Nephron (organoid): ENCODE results near the gene PRKAG2.
"Not testable (repeated sequence)": the region's sequence is repeated elsewhere in the genome, so short reads cannot be mapped to it uniquely, and the experiment has no call there.

Source experiments
- H3K27ac Mint-ChIP-seq, 3 experiments: 2 replicates each; pipeline ENCODE4 v1.8.0; 2020; ENCODE audit warnings: mixed read lengths in 3 of 3, mild to moderate bottlenecking in 2 of 3, moderate library complexity in 1 of 3
- H3K27me3 Mint-ChIP-seq: 2 replicates; pipeline ENCODE4 v1.8.0; 2021; ENCODE audit warnings: low read depth, mild to moderate bottlenecking, moderate library complexity, mixed read lengths
- H3K36me3 Mint-ChIP-seq: 2 replicates; pipeline ENCODE4 v1.8.0; 2020; ENCODE audit warnings: low read depth, mixed read lengths
- H3K4me1 Mint-ChIP-seq: 2 replicates; pipeline ENCODE4 v1.8.0; 2020; ENCODE audit warnings: mixed read lengths
- H3K4me3 Mint-ChIP-seq, 3 experiments: 2 replicates each; pipeline ENCODE4 v1.8.0; 2020; ENCODE audit warnings: mild to moderate bottlenecking in 3 of 3, mixed read lengths in 3 of 3, moderate library complexity in 2 of 3
- H3K9me3 Mint-ChIP-seq: 2 replicates; pipeline ENCODE4 v1.8.0; 2020; ENCODE audit warnings: mixed read lengths
- TF ChIP-seq, protein P1 (sequence below), 3 experiments: fragments of 200-600 bp; sonication (generic); IDR thresholded peaks; one replicate each; pipeline ENCODE4 v1.5.0; 2021; ENCODE audit warnings: antibody characterized with exemption in 3 of 3; ENCODE audit not compliant: unreplicated experiment in 3 of 3

The PRKAG2 gene

DNA sequence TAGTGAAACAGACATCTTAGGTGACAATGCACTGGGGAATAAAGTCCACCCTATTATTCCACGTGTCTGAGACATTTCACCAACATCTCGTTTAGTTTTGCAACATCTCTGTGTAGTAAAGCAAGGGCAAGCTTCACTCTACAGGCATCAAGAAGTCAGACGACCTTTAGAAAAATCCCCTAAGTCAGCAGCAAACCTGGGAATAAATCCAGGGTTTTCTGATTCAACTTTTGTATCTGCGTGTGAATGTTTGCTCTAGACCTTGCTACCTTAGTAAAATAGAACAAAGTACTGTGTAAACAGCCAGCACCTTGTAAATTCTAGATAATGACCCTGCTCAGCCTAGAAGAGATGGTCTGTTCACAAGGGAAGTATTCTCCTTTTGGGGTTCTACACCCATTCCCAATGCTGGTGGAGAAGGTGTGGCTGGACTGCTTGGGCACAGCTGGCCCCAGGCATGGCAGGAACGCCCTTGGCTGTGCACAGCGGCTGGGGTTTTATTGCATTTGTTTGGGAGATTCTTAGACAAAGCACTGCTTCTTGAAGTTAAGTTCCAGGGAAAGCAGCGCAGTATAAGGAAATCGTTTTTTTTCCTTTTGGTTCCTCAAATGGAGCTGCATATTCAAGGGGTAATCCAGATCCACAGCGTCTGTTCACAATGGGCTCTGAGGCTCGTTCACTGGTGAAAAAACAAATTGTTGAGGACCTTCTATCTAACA is 41.0 kb upstream of the PRKAG2 start:
- no peaks in the 10 kb centered on the region for H3K4me1 Mint-ChIP-seq
- H3K9me3 Mint-ChIP-seq: peaks cover 23% of the 10 kb centered on the region
- TF ChIP-seq, protein P1, sequence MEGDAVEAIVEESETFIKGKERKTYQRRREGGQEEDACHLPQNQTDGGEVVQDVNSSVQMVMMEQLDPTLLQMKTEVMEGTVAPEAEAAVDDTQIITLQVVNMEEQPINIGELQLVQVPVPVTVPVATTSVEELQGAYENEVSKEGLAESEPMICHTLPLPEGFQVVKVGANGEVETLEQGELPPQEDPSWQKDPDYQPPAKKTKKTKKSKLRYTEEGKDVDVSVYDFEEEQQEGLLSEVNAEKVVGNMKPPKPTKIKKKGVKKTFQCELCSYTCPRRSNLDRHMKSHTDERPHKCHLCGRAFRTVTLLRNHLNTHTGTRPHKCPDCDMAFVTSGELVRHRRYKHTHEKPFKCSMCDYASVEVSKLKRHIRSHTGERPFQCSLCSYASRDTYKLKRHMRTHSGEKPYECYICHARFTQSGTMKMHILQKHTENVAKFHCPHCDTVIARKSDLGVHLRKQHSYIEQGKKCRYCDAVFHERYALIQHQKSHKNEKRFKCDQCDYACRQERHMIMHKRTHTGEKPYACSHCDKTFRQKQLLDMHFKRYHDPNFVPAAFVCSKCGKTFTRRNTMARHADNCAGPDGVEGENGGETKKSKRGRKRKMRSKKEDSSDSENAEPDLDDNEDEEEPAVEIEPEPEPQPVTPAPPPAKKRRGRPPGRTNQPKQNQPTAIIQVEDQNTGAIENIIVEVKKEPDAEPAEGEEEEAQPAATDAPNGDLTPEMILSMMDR (IDR thresholded peaks at IDR 0.05; ENCODE audit: unreplicated experiment in 3 of 3): no peak
- peaks cover 12% of the 10 kb centered on the region for H3K27me3 Mint-ChIP-seq
- no peaks in the 10 kb centered on the region for H3K36me3 Mint-ChIP-seq
- H3K27ac Mint-ChIP-seq: no peak overlapping the region
- H3K4me3 Mint-ChIP-seq: no peak overlapping the region

DNA sequence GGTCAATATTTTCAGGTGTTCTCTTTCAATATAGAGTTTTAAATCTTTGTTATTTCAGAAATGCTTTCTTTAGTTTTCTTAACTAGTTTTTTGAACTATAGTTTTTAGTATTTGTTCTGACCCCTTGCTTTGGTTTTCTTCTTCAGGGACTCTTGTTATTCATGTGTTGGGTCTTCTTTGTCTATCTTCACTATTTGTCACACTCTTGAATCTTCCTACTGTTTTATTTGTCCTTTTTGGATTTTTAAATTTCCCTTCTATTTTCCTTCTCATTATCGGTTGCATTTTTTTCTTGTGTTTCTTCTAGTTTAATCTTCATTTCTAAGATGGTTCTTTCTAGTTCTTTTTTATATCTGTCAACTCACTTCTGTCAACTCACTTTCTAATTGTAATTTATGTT is 37.1 kb upstream of the PRKAG2 start:
- Mint-ChIP-seq H3K27me3 (peaks cover 8% of the 10 kb centered on the region), H3K4me1 (no peaks in the 10 kb centered on the region), H3K4me3 (no peak overlapping the region), H3K9me3 (peaks cover 26% of the 10 kb centered on the region), H3K36me3 (no peaks in the 10 kb centered on the region), H3K27ac (no peak overlapping the region)
- TF ChIP-seq, protein P1 (IDR thresholded peaks at IDR 0.05; ENCODE audit: unreplicated experiment in 3 of 3): no peak

DNA sequence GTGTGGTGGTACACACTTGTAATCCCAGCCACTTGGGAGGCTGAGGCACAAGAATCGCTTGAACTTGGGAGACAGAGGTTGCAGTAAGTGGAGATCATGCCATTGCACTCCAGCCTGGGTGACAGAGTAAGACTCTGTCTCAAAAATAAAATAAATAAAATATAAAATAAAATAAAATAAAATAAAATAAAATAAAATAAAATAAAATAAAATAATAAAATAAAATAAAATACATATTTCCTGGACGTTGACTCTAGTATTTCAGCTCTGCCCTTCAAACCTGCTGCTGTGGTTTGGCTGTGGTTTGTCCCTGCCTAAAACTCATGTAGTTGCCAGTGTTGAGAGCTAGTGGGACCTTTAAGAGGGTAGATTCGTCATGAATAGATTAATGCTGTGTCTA is 33.7 kb upstream of the PRKAG2 start:
- peaks cover 22% of the 10 kb centered on the region for H3K9me3 Mint-ChIP-seq
- not testable (repeated sequence) for H3K4me1 Mint-ChIP-seq, H3K4me3 Mint-ChIP-seq, H3K27ac Mint-ChIP-seq, H3K36me3 Mint-ChIP-seq
- peaks cover 21% of the 10 kb centered on the region for H3K27me3 Mint-ChIP-seq

DNA sequence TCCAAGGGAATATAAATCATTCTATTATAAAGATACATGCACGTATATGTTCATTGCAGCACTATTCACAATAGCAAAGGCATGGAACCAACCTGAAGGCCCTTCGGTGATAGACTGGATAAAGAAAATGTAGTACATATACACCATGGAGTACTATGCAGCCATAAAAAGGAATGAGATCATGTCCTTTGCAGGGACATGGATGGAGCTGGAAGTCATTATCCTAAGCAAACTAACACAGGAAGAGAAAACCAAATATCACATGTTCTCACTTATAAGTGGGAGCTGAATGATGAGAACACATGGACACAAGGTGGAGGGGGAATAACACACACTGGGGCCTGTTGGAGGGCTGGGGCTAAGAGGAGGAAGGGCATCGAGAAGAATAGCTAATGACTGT is 30.2 kb upstream of the PRKAG2 start:
- not testable (repeated sequence) for H3K27ac Mint-ChIP-seq, H3K4me3 Mint-ChIP-seq, H3K9me3 Mint-ChIP-seq, H3K36me3 Mint-ChIP-seq
- Mint-ChIP-seq H3K4me1 (peaks cover 22% of the 10 kb centered on the region), H3K27me3 (peaks cover 29% of the 10 kb centered on the region)

DNA sequence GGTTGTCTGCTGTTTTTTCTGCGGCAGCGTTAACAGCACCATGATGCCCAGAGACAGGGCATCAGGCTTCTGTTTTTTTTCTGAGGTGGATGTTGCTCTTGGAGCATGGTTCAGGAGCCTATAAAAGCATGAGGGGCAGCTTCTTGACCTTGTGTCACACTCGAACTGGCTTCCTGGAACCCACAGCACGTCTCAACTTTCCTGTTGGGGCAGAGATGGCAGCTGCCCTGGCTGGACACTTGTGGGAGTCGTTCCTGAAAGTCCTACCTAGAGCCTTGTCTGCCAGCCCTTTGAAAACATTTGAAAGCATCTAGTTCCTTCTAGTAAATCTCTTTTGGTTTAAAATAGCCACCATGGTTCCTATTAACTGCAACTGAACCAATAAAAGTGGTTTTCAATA is 28.9 kb upstream of the PRKAG2 start:
- no peak overlapping the region for H3K4me3 Mint-ChIP-seq
- H3K9me3 Mint-ChIP-seq: peaks cover 4% of the 10 kb centered on the region
- H3K27ac Mint-ChIP-seq: no peak overlapping the region
- TF ChIP-seq, protein P1 (IDR thresholded peaks at IDR 0.05; ENCODE audit: unreplicated experiment in 3 of 3): no peak
- peaks cover 29% of the 10 kb centered on the region for H3K27me3 Mint-ChIP-seq
- peaks cover 32% of the 10 kb centered on the region for H3K4me1 Mint-ChIP-seq
- H3K36me3 Mint-ChIP-seq: peaks cover 4% of the 10 kb centered on the region

DNA sequence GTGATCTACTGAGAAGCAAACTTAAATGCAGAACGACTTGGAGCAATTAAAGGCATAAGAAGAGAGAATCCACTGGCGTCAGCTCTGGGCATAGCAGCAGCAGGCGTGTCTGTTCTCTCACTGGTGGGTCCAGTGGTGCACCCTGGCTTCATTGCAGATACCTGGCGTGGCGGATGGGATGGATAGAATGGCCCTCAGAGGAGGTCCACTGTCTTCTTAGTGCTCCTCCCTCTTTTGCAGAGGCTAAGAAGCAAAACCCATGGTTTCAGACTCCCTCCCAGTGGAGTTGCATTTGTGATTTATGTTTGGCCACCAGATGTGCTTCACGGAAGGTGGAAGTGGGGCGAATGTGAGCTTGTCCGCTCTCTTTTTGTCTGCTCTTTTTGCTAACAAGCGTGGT is 28.4 kb upstream of the PRKAG2 start:
- H3K27me3 Mint-ChIP-seq: peaks cover 33% of the 10 kb centered on the region
- peaks cover 4% of the 10 kb centered on the region for H3K36me3 Mint-ChIP-seq
- peaks cover 34% of the 10 kb centered on the region for H3K4me1 Mint-ChIP-seq
- TF ChIP-seq, protein P1 (IDR thresholded peaks at IDR 0.05; ENCODE audit: unreplicated experiment in 3 of 3): no peak
- H3K9me3 Mint-ChIP-seq: peaks cover 4% of the 10 kb centered on the region
- no peak overlapping the region for H3K27ac Mint-ChIP-seq
- H3K4me3 Mint-ChIP-seq: no peak overlapping the region

DNA sequence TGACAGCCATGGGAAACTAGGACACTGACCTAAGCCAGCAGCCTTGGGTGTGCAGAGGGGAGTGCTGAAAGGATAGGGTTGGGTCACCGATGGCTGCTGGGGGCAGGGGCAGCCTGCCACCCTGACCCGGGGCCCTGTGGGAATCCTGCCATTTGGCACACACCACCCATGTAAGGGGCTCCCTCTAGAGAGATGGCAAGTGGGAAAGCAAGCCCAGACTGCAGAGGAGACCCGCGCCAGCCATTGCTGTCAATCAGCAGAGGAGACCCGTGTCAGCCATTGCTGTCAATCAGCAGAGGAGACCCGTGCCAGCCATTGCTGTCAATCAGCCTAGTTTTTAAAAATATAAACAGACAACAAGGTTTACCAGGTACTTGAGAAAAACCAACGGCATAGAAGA is 27.4 kb upstream of the PRKAG2 start:
- Mint-ChIP-seq H3K27me3 (peaks cover 43% of the 10 kb centered on the region), H3K4me1 (peaks cover 45% of the 10 kb centered on the region), H3K4me3 (no peak overlapping the region), H3K36me3 (peaks cover 4% of the 10 kb centered on the region), H3K9me3 (peaks cover 4% of the 10 kb centered on the region), H3K27ac (no peak overlapping the region)
- TF ChIP-seq, protein P1 (IDR thresholded peaks at IDR 0.05; ENCODE audit: unreplicated experiment in 3 of 3): no peak
